Progenitor cell of endocrine pancreas (in vitro differentiated cells): Measurements from ENCODE around the gene AARS1. TPM values are rescaled to one million over a fixed set of nuclear protein-coding genes. Genes with fewer than 3 reads are reported as not detected.
A peak's percentile ranks its signal among the peaks of the same experiment; 100 is the strongest.
"Not testable (repeated sequence)": the region's sequence is repeated elsewhere in the genome, so short reads cannot be mapped to it uniquely, and the experiment has no call there.

Source experiments
- DNase-seq: peaks from one replicate; pipeline ENCODE4 v3.0.0; 2021; ENCODE audit warnings: low spot score; ENCODE audit not compliant: unreplicated experiment
- H3K27ac Mint-ChIP-seq: 2 replicates; pipeline ENCODE4 v1.8.0; 2021; ENCODE audit warnings: mild to moderate bottlenecking, moderate library complexity, mixed read lengths
- H3K27me3 Mint-ChIP-seq: 2 replicates; pipeline ENCODE4 v1.8.0; 2021; ENCODE audit warnings: mixed read lengths
- H3K36me3 Mint-ChIP-seq: 2 replicates; pipeline ENCODE4 v1.8.0; 2022; ENCODE audit warnings: mixed read lengths; ENCODE audit not compliant: insufficient read depth
- H3K4me1 Mint-ChIP-seq: 2 replicates; pipeline ENCODE4 v1.8.0; 2021; ENCODE audit warnings: low read depth, mixed read lengths
- H3K4me3 Mint-ChIP-seq: 2 replicates; pipeline ENCODE4 v1.8.0; 2021; ENCODE audit warnings: low read depth, mild to moderate bottlenecking, moderate library complexity, mixed read lengths
- H3K9me3 Mint-ChIP-seq: 2 replicates; pipeline ENCODE4 v1.8.0; 2021; ENCODE audit warnings: low read depth, mixed read lengths
- total RNA-seq: library from RNA; stranded (reverse); gene quantifications from 2 replicates; pipeline ENCODE4 v1.2.1, GENCODE V29; 2021
- TF ChIP-seq, protein P1 (sequence below): fragments of 200-600 bp; sonication (generic); IDR thresholded peaks from one replicate; pipeline ENCODE4 v1.5.0; 2021; ENCODE audit warnings: antibody characterized with exemption, mild to moderate bottlenecking; ENCODE audit not compliant: unreplicated experiment

Gene AARS1
- total RNA-seq, 1 donor from 2014 or later, result 114 TPM

DNA sequence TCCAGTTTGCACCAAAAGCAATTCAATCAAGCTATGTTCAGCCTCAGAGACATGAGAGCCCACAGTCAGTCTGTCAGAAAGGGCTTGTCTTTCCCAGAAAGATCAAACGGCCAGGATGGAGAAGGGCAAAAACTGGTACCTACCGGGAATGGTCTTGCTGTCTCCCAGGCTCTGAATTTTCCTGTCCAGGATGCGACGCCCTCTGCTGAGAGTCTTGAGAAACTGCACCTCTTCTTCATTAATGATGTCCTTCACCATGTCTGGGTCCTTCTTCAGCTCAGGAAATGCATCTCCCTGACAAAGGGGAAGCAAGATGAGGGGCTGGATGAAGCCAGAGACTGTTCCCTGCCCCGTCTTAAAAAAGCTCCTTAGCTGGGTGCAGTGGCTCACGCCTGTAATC, 21.8 kb downstream of the AARS1 start:
- Mint-ChIP-seq H3K27ac (peak overlapping the region; percentile 13), H3K4me1 (no peaks in the 10 kb centered on the region), H3K27me3 (no peaks in the 10 kb centered on the region), H3K4me3 (no peak overlapping the region), H3K36me3 (peaks cover 37% of the 10 kb centered on the region), H3K9me3 (no peaks in the 10 kb centered on the region)
- no peak for DNase-seq
- TF ChIP-seq, protein P1, sequence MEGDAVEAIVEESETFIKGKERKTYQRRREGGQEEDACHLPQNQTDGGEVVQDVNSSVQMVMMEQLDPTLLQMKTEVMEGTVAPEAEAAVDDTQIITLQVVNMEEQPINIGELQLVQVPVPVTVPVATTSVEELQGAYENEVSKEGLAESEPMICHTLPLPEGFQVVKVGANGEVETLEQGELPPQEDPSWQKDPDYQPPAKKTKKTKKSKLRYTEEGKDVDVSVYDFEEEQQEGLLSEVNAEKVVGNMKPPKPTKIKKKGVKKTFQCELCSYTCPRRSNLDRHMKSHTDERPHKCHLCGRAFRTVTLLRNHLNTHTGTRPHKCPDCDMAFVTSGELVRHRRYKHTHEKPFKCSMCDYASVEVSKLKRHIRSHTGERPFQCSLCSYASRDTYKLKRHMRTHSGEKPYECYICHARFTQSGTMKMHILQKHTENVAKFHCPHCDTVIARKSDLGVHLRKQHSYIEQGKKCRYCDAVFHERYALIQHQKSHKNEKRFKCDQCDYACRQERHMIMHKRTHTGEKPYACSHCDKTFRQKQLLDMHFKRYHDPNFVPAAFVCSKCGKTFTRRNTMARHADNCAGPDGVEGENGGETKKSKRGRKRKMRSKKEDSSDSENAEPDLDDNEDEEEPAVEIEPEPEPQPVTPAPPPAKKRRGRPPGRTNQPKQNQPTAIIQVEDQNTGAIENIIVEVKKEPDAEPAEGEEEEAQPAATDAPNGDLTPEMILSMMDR, result peak; percentile 64

DNA sequence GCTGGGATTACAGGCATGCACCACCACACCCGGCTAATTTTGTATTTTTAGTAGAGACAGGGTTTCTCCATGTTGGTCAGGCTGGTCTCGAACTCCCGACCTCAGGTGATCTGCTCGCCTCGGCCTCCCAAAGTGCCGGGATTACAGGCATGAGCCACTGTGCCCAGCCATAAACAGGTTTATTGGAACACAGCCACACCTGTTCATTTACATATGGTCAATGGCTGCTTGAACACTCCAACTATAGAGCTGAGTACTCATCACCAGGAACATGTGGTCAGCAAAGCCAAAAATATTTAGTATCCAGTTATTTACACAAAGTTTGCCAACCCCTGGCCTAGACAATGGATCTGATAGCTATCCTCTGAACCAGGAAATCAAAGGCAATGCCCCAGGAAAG, 29.4 kb downstream of the AARS1 start:
- H3K27me3 Mint-ChIP-seq, DNase-seq, H3K4me3 Mint-ChIP-seq, H3K4me1 Mint-ChIP-seq, H3K9me3 Mint-ChIP-seq, H3K27ac Mint-ChIP-seq: not testable (repeated sequence)
- peaks cover 24% of the 10 kb centered on the region for H3K36me3 Mint-ChIP-seq

DNA sequence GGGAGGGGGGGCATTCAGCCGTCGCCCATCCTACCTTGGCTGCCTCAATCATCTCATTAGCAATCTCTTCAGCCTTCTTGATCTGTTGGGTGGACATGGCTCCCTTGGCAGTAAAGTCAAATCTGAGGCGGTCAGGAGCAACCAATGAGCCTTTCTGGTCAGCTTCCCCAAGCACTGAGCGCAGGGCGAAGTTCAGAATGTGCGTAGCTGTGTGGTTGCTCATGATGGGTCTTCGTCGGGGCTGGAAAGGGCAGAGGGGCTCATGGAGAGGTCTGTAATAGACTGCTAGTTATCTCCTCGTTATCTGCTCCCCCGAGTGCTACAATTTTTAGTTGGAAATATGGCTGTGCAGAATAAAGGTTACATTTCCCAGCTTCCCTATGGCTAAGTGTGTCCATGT, 30.4 kb downstream of the AARS1 start:
- H3K36me3 Mint-ChIP-seq, result peaks cover 21% of the 10 kb centered on the region
- H3K27me3 Mint-ChIP-seq, result no peaks in the 10 kb centered on the region
- H3K9me3 Mint-ChIP-seq, result no peaks in the 10 kb centered on the region
- no peak overlapping the region for H3K4me3 Mint-ChIP-seq
- peak overlapping the region; percentile 9 for H3K27ac Mint-ChIP-seq
- DNase-seq, result no peak
- TF ChIP-seq, protein P1, result no peak
- no peaks in the 10 kb centered on the region for H3K4me1 Mint-ChIP-seq

DNA sequence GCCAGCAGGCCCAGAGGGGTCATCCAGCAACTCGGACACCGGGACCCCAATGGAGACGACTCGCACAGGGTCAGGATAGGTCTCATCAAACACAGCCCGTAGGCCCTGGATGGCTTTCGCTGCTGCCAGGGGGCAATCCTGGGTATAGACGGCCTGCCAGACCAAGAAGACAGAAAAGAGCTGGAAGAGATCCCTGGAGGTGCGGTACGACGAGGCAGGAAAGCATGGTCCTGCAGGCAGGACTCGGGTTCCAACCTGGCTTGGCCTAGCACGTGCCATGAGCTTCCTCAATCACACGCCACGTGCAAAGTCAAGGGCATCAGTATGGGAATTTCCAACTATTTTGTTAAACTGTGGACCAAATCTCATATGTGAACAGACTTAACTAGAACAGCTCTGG, 31.2 kb downstream of the AARS1 start:
- TF ChIP-seq, protein P1, result no peak
- H3K27me3 Mint-ChIP-seq, result no peaks in the 10 kb centered on the region
- no peaks in the 10 kb centered on the region for H3K9me3 Mint-ChIP-seq
- H3K27ac Mint-ChIP-seq, result peak overlapping the region; percentile 71
- no peaks in the 10 kb centered on the region for H3K4me1 Mint-ChIP-seq
- H3K36me3 Mint-ChIP-seq, result peaks cover 23% of the 10 kb centered on the region
- H3K4me3 Mint-ChIP-seq, result no peak overlapping the region
- no peak for DNase-seq

DNA sequence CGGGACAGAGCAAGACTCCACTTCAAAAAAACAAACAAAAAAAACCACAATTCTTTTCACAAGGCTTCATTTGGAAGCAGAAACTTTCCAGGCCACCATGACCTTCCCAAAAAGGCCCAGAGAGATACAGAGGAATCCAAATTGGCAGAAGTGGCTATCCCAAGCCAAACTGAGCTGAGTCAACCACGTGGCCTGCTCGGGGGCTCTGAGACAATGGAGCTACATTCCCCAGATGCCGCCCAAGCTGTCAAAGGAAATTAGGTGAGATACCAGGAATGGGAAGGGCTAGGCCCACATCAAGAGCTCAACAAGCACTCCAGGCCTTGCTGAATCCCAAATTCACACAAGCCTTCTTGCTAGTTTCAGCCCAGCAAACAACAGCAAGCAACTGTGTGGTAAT, 31.9 kb downstream of the AARS1 start:
- Mint-ChIP-seq H3K27ac (no peak overlapping the region), H3K4me3 (no peak overlapping the region), H3K36me3 (peaks cover 24% of the 10 kb centered on the region), H3K9me3 (no peaks in the 10 kb centered on the region), H3K27me3 (no peaks in the 10 kb centered on the region), H3K4me1 (no peaks in the 10 kb centered on the region)
- TF ChIP-seq, protein P1, result no peak
- no peak for DNase-seq

DNA sequence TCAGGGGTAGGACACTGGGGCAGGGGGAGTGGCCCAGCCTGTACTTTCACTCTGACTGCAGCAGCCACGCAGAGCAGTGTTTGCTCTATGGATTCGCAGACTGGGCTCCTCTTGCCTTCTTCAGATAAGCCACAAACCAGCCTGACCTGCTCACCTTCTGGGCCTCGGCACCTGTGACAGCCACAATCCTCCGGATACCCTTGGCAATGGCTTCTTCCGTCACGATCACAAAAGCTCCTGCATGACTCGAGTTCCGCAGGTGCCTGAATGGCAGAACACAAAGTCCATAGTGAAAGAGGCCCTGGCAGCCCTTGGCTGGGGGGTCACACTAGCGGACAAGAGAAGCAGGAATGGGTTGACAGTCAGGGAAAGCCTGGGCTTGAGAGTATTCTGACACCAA, 33.7 kb downstream of the AARS1 start:
- peaks cover 23% of the 10 kb centered on the region for H3K36me3 Mint-ChIP-seq
- TF ChIP-seq, protein P1, result no peak
- H3K27ac Mint-ChIP-seq, result no peak overlapping the region
- H3K27me3 Mint-ChIP-seq, result no peaks in the 10 kb centered on the region
- no peak overlapping the region for H3K4me3 Mint-ChIP-seq
- no peaks in the 10 kb centered on the region for H3K4me1 Mint-ChIP-seq
- no peaks in the 10 kb centered on the region for H3K9me3 Mint-ChIP-seq
- DNase-seq, result no peak
